ENCODE data around the gene C19orf81.

DNA sequence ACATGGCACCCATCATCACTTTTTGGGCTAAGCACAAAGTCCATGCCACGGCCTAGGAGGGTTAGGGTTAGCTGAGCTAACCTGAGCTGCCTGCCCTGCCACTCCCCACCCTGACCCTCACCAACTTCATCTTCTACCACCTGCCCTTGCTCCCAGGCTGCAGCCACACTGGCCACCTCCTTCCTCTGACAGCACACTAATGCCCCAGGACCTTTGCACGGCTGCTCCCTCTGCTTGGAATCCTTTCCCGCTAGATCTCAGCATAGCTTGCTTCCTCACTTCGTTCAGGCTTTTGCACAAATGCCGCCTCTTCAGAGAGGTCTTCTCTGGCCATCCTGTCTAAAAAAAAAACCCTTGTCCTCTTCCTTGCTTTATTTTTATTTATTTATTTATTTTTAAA lies 57.1 kb downstream of the C19orf81 start:
- TF ChIP-seq, protein P1, sequence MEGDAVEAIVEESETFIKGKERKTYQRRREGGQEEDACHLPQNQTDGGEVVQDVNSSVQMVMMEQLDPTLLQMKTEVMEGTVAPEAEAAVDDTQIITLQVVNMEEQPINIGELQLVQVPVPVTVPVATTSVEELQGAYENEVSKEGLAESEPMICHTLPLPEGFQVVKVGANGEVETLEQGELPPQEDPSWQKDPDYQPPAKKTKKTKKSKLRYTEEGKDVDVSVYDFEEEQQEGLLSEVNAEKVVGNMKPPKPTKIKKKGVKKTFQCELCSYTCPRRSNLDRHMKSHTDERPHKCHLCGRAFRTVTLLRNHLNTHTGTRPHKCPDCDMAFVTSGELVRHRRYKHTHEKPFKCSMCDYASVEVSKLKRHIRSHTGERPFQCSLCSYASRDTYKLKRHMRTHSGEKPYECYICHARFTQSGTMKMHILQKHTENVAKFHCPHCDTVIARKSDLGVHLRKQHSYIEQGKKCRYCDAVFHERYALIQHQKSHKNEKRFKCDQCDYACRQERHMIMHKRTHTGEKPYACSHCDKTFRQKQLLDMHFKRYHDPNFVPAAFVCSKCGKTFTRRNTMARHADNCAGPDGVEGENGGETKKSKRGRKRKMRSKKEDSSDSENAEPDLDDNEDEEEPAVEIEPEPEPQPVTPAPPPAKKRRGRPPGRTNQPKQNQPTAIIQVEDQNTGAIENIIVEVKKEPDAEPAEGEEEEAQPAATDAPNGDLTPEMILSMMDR (conservative IDR thresholded peaks at IDR 0.05; ENCODE audit: low read depth, low read length) = no peak
- TF ChIP-seq POLR2A (IDR thresholded peaks at IDR 0.05; ENCODE audit: low read depth, low read length) (no peak), MXI1 (IDR thresholded peaks at IDR 0.05; ENCODE audit: borderline replicate concordance, low read depth, low read length) (no peak)
